Epithelial cell of proximal tubule (primary cell): ENCODE measurements around the gene MAGI1. TPM values are rescaled to one million over a fixed set of nuclear protein-coding genes. Genes with fewer than 3 reads are reported as not detected.

ENCODE experiments used
- DNase-seq: peaks from one replicate; pipeline ENCODE4 v3.0.0-alpha.2; 2011; ENCODE audit warnings: low read depth
- H3K4me3 ChIP-seq: 2 replicates; pipeline ENCODE4 v1.5.1; 2011; ENCODE audit warnings: low read depth, mild to moderate bottlenecking, low read length
- CTCF ChIP-seq: conservative IDR thresholded peaks from 2 replicates; pipeline ENCODE4 v1.5.1; 2012; ENCODE audit warnings: low read depth, mild to moderate bottlenecking, low read length
- total RNA-seq: library from RNA; depleted of rRNA; stranded (reverse); fragments of >200 nt; gene quantifications from 2 replicates; pipeline ENCODE4 v1.2.3, GENCODE V29; 2015

The MAGI1 gene
- total RNA-seq, result 9.6 and 10.9 TPM in 2 replicates

- peak within 1 kb of the TSS; percentile 97 for H3K4me3 ChIP-seq
- no peak for TF ChIP-seq CTCF
- DNase-seq, result peak; percentile 66
Measured at GRCh38 chr3:66038726-66039589, at the start of gene MAGI1. Gene MAGI1 (minus strand): TSS chr3:66038918. CDS start chr3:66038308, 610 bp downstream.

GRCh38 chr3:66083784-66084213 is 45.1 kb upstream of the MAGI1 start:
- no peak for TF ChIP-seq CTCF
- DNase-seq, result no peak
- no peak overlapping the region for H3K4me3 ChIP-seq

GRCh38 chr3:66083096-66083678 is 44.5 kb upstream of the MAGI1 start:
- no peak for TF ChIP-seq CTCF
- H3K4me3 ChIP-seq, result no peak overlapping the region
- no peak for DNase-seq

- TF ChIP-seq CTCF, result no peak
- no peak for DNase-seq
- no peak overlapping the region for H3K4me3 ChIP-seq
Measured at GRCh38 chr3:66082679-66083078, 44.0 kb upstream of the MAGI1 start.

- no peak for DNase-seq
- H3K4me3 ChIP-seq, result no peak overlapping the region
- TF ChIP-seq CTCF, result no peak
Measured at GRCh38 chr3:66080167-66080566, 41.4 kb upstream of the MAGI1 start.

GRCh38 chr3:66077973-66078372 is 39.3 kb upstream of the MAGI1 start:
- TF ChIP-seq CTCF, result no peak
- no peak for DNase-seq
- H3K4me3 ChIP-seq, result no peak overlapping the region
